ENCODE results near the gene GIMAP5. TPM values are rescaled to one million over a fixed set of nuclear protein-coding genes. Genes with fewer than 3 reads are reported as not detected.

Gene GIMAP5
- total and polyA plus RNA-seq, 9 of the 15 experiments (the other 6 are each of a cell fraction or from before 2014, with no cell fraction given): 0.35 TPM; not detected in 8

DNA sequence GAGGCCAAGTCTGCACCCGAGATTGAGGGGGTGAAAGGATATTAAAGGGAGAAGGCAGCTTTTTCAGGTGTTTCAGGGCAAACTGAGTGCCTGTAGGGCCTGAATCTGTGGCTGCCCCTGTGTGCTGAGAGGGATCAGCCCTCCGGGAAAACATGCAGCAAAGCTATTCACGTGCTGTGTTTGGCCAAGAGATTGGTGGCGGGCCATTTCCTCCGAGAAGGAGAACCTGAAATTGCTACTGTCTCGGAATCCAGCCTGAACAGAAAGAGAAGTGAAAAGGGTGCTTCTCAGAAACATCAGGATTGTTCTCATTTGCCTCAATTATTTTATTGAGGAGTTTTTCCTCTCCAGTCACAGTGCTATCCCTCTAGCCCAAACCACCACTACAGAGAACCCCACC, 16.0 kb downstream of the GIMAP5 start (continued):
- TF ChIP-seq FIP1L1 (IDR thresholded peaks at IDR 0.05; ENCODE audit: low read depth, low read length, poor library complexity, severe bottlenecking): no peak

DNA sequence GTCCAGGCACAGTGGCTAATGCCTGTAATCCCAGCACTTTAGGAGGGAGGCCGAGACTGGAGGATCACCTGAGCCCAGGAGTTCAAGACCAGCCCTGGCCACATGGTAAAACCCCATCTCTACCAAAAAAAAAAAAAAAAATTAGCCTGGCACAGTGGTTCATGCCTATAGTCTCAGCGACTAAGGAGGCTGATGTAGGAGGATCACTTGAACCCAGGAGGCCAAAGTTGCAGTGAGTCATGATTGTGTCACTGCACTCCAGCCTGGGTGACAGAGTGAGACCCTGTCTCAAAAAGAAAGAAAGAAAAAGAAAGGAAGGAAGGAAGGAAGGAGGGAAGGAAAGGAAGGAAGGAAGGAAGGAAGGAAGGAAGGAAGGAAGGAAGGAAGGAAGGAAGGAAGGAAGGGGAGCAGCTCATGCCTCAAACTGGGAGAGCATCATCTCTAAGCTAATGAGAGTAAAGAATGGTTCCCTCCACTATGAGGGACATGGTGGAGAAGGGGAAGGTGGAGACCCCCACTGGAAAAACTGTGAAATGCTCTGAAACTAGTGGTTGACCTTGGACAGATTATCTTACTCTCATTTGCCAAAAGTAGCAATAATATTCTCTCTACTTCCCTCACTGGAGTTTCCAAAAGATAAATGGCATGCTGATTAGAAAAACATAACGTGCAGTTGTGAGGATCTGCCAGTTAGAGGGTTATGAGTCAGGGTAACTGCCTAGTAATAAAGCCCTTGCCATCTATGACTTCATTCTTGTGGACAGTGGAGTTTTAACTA, 16.8 kb downstream of the GIMAP5 start:
- Histone ChIP-seq H3K4me3 (no peak overlapping the region), H3K9ac (ENCODE audit: insufficient read depth in 1 of 2, low read depth in 2 of 2, low read length in 2 of 2) (no peak overlapping the region), H3K9me1 (ENCODE audit: control insufficient read depth, insufficient read depth, low read length) (no peaks in the 10 kb centered on the region), H3K4me2 (ENCODE audit: insufficient read depth, low read length) (no peak overlapping the region), H3K27me3 (ENCODE audit: control insufficient read depth in 2 of 2, insufficient read depth in 2 of 2, low read length in 2 of 2) (peaks cover 5 to 17% of the 10 kb centered on the region in 2 experiments), H3K79me2 (ENCODE audit: control insufficient read depth, insufficient read depth, low read length) (no peaks in the 10 kb centered on the region), H2AFZ (ENCODE audit: low read depth, low read length) (no peak overlapping the region), H3K27ac (ENCODE audit: extremely low read depth, low read depth, low read length) (no peak overlapping the region), H4K20me1 (replicated peaks; ENCODE audit: control insufficient read depth, insufficient read depth, low read length) (no peaks in the 10 kb centered on the region), H3K9me3 (replicated peaks; ENCODE audit: control insufficient read depth, insufficient read depth, low read depth, low read length) (no peaks in the 10 kb centered on the region), H3K4me1 (replicated peaks in 1 of 2; ENCODE audit: control insufficient read depth in 2 of 2, insufficient read depth in 2 of 2, low read length in 2 of 2) (no peaks in the 10 kb centered on the region), H3K36me3 (ENCODE audit: control insufficient read depth, insufficient read depth, low read length) (no peaks in the 10 kb centered on the region)
- 0% methylated on average over 3 of the region's 3 CpGs for WGBS (ENCODE audit: insufficient coverage, low coverage, missing lambda C conversion rate)
- ATAC-seq: peak; percentile 92
- FAIRE-seq: peak; percentile 48
- BruUV-seq (replicated peaks): no TSS peak
- in situ Hi-C loops (cut with MboI) (loop anchor here (25.0 kb wide), 1 partner anchor 467 kb away; no protein-coding TSS in a partner anchor), intact Hi-C loops (cut with micrococcal nuclease) (loop anchor here (1.0 to 10.0 kb wide), 3 partner anchors 229 to 399 kb away; no protein-coding TSS in a partner anchor)
- peak in 3 of 4 experiments; percentile 25 to 56 (median 39) for DNase-seq (ENCODE audit: extremely low read depth in 1 of 4, low spot score in 3 of 4)
- ChIA-PET POLR2A (interaction anchor here (0.5 to 1.0 kb wide), 5 partner anchors 10 to 868 kb away, joined by 3 to 4 read pairs (median 3); no protein-coding TSS in a partner anchor), CTCF (ENCODE audit: low intra/inter-chr PET ratio) (interaction anchor here (1.3 kb wide), 1 partner anchor 305 kb away, joined by 8 read pairs; no protein-coding TSS in a partner anchor)
- TF ChIP-seq MECOM (CRISPR knock-in tag; IDR thresholded peaks at IDR 0.05) (no peak), MEF2D (tag; conservative IDR thresholded peaks at IDR 0.05; ENCODE audit: low read depth) (no peak), TSC22D4 (tag; IDR thresholded peaks at IDR 0.05) (no peak), OTX1 (CRISPR knock-in tag; IDR thresholded peaks at IDR 0.05) (peak; percentile 88; the same call in 1 of the 2 replicates), ZNF133 (CRISPR knock-in tag; IDR thresholded peaks at IDR 0.05) (no peak), RAD21 (CRISPR knock-in tag; conservative IDR thresholded peaks at IDR 0.05 in 1 of 2, IDR thresholded peaks at IDR 0.05 in 1 of 2) (peak; percentile 73 to 81)
- TF ChIP-seq, protein P1, sequence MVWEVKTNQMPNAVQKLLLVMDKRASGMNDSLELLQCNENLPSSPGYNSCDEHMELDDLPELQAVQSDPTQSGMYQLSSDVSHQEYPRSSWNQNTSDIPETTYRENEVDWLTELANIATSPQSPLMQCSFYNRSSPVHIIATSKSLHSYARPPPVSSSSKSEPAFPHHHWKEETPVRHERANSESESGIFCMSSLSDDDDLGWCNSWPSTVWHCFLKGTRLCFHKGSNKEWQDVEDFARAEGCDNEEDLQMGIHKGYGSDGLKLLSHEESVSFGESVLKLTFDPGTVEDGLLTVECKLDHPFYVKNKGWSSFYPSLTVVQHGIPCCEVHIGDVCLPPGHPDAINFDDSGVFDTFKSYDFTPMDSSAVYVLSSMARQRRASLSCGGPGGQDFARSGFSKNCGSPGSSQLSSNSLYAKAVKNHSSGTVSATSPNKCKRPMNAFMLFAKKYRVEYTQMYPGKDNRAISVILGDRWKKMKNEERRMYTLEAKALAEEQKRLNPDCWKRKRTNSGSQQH (CRISPR knock-in tag; IDR thresholded peaks at IDR 0.05): peak; percentile 89
- TF ChIP-seq, protein P2, sequence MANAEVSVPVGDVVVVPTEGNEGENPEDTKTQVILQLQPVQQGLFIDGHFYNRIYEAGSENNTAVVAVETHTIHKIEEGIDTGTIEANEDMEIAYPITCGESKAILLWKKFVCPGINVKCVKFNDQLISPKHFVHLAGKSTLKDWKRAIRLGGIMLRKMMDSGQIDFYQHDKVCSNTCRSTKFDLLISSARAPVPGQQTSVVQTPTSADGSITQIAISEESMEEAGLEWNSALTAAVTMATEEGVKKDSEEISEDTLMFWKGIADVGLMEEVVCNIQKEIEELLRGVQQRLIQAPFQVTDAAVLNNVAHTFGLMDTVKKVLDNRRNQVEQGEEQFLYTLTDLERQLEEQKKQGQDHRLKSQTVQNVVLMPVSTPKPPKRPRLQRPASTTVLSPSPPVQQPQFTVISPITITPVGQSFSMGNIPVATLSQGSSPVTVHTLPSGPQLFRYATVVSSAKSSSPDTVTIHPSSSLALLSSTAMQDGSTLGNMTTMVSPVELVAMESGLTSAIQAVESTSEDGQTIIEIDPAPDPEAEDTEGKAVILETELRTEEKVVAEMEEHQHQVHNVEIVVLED (CRISPR knock-in tag; IDR thresholded peaks at IDR 0.05): no peak
- TF ChIP-seq, protein P3, sequence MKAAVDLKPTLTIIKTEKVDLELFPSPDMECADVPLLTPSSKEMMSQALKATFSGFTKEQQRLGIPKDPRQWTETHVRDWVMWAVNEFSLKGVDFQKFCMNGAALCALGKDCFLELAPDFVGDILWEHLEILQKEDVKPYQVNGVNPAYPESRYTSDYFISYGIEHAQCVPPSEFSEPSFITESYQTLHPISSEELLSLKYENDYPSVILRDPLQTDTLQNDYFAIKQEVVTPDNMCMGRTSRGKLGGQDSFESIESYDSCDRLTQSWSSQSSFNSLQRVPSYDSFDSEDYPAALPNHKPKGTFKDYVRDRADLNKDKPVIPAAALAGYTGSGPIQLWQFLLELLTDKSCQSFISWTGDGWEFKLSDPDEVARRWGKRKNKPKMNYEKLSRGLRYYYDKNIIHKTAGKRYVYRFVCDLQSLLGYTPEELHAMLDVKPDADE (conservative IDR thresholded peaks at IDR 0.05; ENCODE audit: control insufficient read depth, low read depth, low read length): no peak
- TF ChIP-seq, protein P4, sequence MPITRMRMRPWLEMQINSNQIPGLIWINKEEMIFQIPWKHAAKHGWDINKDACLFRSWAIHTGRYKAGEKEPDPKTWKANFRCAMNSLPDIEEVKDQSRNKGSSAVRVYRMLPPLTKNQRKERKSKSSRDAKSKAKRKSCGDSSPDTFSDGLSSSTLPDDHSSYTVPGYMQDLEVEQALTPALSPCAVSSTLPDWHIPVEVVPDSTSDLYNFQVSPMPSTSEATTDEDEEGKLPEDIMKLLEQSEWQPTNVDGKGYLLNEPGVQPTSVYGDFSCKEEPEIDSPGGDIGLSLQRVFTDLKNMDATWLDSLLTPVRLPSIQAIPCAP (CRISPR knock-in tag; IDR thresholded peaks at IDR 0.05; ENCODE audit: borderline replicate concordance): no peak

Data from K562 (cell line).